A549 (cell line): ENCODE data around the gene IDI1. TPM values are rescaled to one million over a fixed set of nuclear protein-coding genes. Genes with fewer than 3 reads are reported as not detected.

ENCODE experiments used
- BHLHE40 ChIP-seq: IDR thresholded peaks from 2 replicates; pipeline ENCODE4 v1.6.1; 2012; ENCODE audit warnings: low read depth, low read length, inconsistent platforms
- CBX2 ChIP-seq: fragments of 200-600 bp; sonication (generic); IDR thresholded peaks from 2 replicates; pipeline ENCODE4 v1.6.1; 2016; ENCODE audit warnings: low read depth, mild to moderate bottlenecking, borderline replicate concordance
- CEBPB ChIP-seq, 2 experiments: fragments of >200 bp in 1 of 2; sonication (Bioruptor Twin) in 1 of 2; formaldehyde crosslinking in 1 of 2; IDR thresholded peaks; 2 replicates each; pipeline ENCODE4 v1.6.1; 2012 to 2016
- CHD2 ChIP-seq: fragments of 150-350 bp; IDR thresholded peaks from 2 replicates; pipeline ENCODE4 v1.6.1; 2014; ENCODE audit warnings: low read length; ENCODE audit not compliant: partially characterized antibody
- CHD4 ChIP-seq: fragments of 200-600 bp; sonication (generic); IDR thresholded peaks from 2 replicates; pipeline ENCODE4 v1.6.1; 2016; ENCODE audit warnings: antibody characterized with exemption, mild to moderate bottlenecking, borderline replicate concordance
- CTCF ChIP-seq: fragments of >200 bp; sonication (Bioruptor Twin); formaldehyde crosslinking; IDR thresholded peaks from 3 replicates; pipeline ENCODE4 v1.5.1; 2016
- E2F6 ChIP-seq: IDR thresholded peaks from 2 replicates; pipeline ENCODE4 v1.6.1; 2012; ENCODE audit warnings: low read depth, borderline replicate concordance
- EP300 ChIP-seq, 2 experiments: fragments of >200 bp; sonication (Bioruptor Twin); formaldehyde crosslinking; IDR thresholded peaks; 2 replicates in 1 of 2; 3 replicates in 1 of 2; pipeline ENCODE4 v1.6.1; 2016 to 2017
- ESRRA ChIP-seq: fragments of 150-350 bp; IDR thresholded peaks from 2 replicates; pipeline ENCODE4 v1.6.1; 2014; ENCODE audit warnings: mild to moderate bottlenecking, low read length, borderline replicate concordance
- FOSL2 ChIP-seq, 2 experiments: fragments of 450-650 bp in 1 of 2; fragments of >200 bp in 1 of 2; sonication (Bioruptor Twin) in 1 of 2; formaldehyde crosslinking; IDR thresholded peaks; 2 replicates each; pipeline versions ENCODE4 v1.5.0 to v1.6.1; 2016 to 2020; ENCODE audit warnings: mild to moderate bottlenecking in 1 of 2, moderate library complexity in 1 of 2
- FOXS1 ChIP-seq: fragments of 250-450 bp; sonication (Bioruptor Pico); IDR thresholded peaks from 2 replicates; pipeline ENCODE4 v1.5.0; 2020; ENCODE audit warnings: mild to moderate bottlenecking, moderate library complexity
- GATA3 ChIP-seq: IDR thresholded peaks from 2 replicates; pipeline ENCODE4 v1.6.1; 2012; ENCODE audit warnings: borderline replicate concordance
- HDAC2 ChIP-seq: fragments of 200-600 bp; sonication (generic); IDR thresholded peaks from 2 replicates; pipeline ENCODE4 v1.6.1; 2016
- HES2 ChIP-seq: fragments of >200 bp; sonication (Bioruptor Twin); formaldehyde crosslinking; IDR thresholded peaks from 2 replicates; pipeline ENCODE4 v1.6.1; 2016
- HMGXB4 ChIP-seq: fragments of 250-450 bp; sonication (Bioruptor Pico); IDR thresholded peaks from 2 replicates; pipeline ENCODE4 v1.5.0; 2021; ENCODE audit warnings: mild to moderate bottlenecking, moderate library complexity, borderline replicate concordance
- HOXA7 ChIP-seq: fragments of 250-450 bp; sonication (Bioruptor Pico); IDR thresholded peaks from 2 replicates; pipeline ENCODE4 v1.5.0; 2020; ENCODE audit warnings: mild to moderate bottlenecking, moderate library complexity
- HOXB13 ChIP-seq: fragments of 250-450 bp; sonication (Bioruptor Pico); IDR thresholded peaks from 2 replicates; pipeline ENCODE4 v1.5.0; 2020; ENCODE audit warnings: low read depth, mild to moderate bottlenecking, moderate library complexity
- JUNB ChIP-seq: fragments of >200 bp; sonication (Bioruptor Twin); formaldehyde crosslinking; IDR thresholded peaks from 2 replicates; pipeline ENCODE4 v1.6.1; 2016
- KDM1A ChIP-seq: fragments of 200-600 bp; sonication (generic); IDR thresholded peaks from 2 replicates; pipeline ENCODE4 v1.6.1; 2016; ENCODE audit warnings: low read depth, mild to moderate bottlenecking
- MAFK ChIP-seq: fragments of 450-650 bp; IDR thresholded peaks from 2 replicates; pipeline ENCODE4 v1.6.1; 2014; ENCODE audit not compliant: partially characterized antibody
- MAX ChIP-seq: IDR thresholded peaks from 2 replicates; pipeline ENCODE4 v1.6.1; 2012
- MAZ ChIP-seq: fragments of 150-350 bp; IDR thresholded peaks from 2 replicates; pipeline ENCODE4 v1.6.1; 2014; ENCODE audit warnings: antibody characterized with exemption, low read depth, low read length, borderline replicate concordance
- NR3C1 ChIP-seq: fragments of >200 bp; sonication (Bioruptor Twin); formaldehyde crosslinking; IDR thresholded peaks from 3 replicates; pipeline ENCODE4 v1.6.1; 2017
- PBX3 ChIP-seq: IDR thresholded peaks from 2 replicates; pipeline ENCODE4 v1.6.1; 2012
- PHF8 ChIP-seq: fragments of 200-600 bp; sonication (generic); IDR thresholded peaks from 2 replicates; pipeline ENCODE4 v1.6.1; 2016; ENCODE audit warnings: low read depth, mild to moderate bottlenecking, antibody characterized with exemption, moderate library complexity, borderline replicate concordance
- POLR2A ChIP-seq: IDR thresholded peaks from 2 replicates; pipeline ENCODE4 v1.6.1; 2012; ENCODE audit warnings: mild to moderate bottlenecking, low read length
- POLR2AphosphoS2 ChIP-seq: conservative IDR thresholded peaks from 2 replicates; pipeline ENCODE4 v1.6.1; 2012; ENCODE audit warnings: low read length, improper control_type of control experiment, inconsistent platforms
- RAD21 ChIP-seq, 2 experiments: fragments of >200 bp in 1 of 2; sonication (Bioruptor Twin) in 1 of 2; formaldehyde crosslinking in 1 of 2; IDR thresholded peaks in 1 of 2; conservative IDR thresholded peaks in 1 of 2; 2 replicates in 1 of 2; 3 replicates in 1 of 2; pipeline ENCODE4 v1.6.1; 2012 to 2018; ENCODE audit warnings: inconsistent platforms in 1 of 2
- RARB ChIP-seq: fragments of 250-450 bp; sonication (Bioruptor Pico); IDR thresholded peaks from 2 replicates; pipeline ENCODE4 v1.8.0; 2021; ENCODE audit warnings: mild to moderate bottlenecking, moderate library complexity
- RCOR1 ChIP-seq: fragments of 150-350 bp; IDR thresholded peaks from 2 replicates; pipeline ENCODE4 v1.6.1; 2014; ENCODE audit warnings: antibody characterized with exemption, low read length, low read depth
- SMC3 ChIP-seq: fragments of >200 bp; sonication (Bioruptor Twin); formaldehyde crosslinking; IDR thresholded peaks from 3 replicates; pipeline ENCODE4 v1.6.1; 2018; ENCODE audit warnings: inconsistent platforms
- SREBF2 ChIP-seq: fragments of 450-650 bp; IDR thresholded peaks from 2 replicates; pipeline ENCODE4 v1.6.1; 2014; ENCODE audit warnings: mild to moderate bottlenecking, moderate library complexity
- USF2 ChIP-seq: fragments of 450-650 bp; IDR thresholded peaks from 2 replicates; pipeline ENCODE4 v1.6.1; 2014; ENCODE audit warnings: antibody characterized with exemption
- ZNF302 ChIP-seq: fragments of 250-450 bp; sonication (Bioruptor Pico); IDR thresholded peaks from 2 replicates; pipeline ENCODE4 v1.9.0; 2021; ENCODE audit warnings: inconsistent platforms, mild to moderate bottlenecking, moderate library complexity
- polyA plus RNA-seq, 4 experiments: library from polyadenylated mRNA; depleted of rRNA in 3 of 4; stranded (reverse); fragments of >200 nt; fragmentation: RNase III in 1 of 4; extraction: RNeasy Plus Mini Kit Qiagen cat#74134 plus additional on column Dnase treatment in 1 of 4; gene quantifications; 2 replicates in 3 of 4; 3 replicates in 1 of 4; pipeline ENCODE4 v1.2.3, GENCODE V29; 2011 to 2017

IDI1 gene
- polyA plus RNA-seq, 2 of the 4 experiments (the other 2 are of a cell fraction), result 55.8 to 65.0 TPM

GRCh38 chr10:1056326-1057105 is 7.6 kb upstream of the IDI1 start, which contains the start of gene WDR37 (continued):
- TF ChIP-seq MAFK, result no peak
- no peak for TF ChIP-seq HMGXB4
- TF ChIP-seq GATA3, result no peak
- no peak for TF ChIP-seq USF2
- TF ChIP-seq CBX2, result no peak
- 0 out of 2 replicates have a peak, but pooled peaks have one; percentile 45 for TF ChIP-seq PBX3
- TF ChIP-seq MAX, result peak; percentile 62
- peak; percentile 57 for TF ChIP-seq POLR2A
- TF ChIP-seq ZNF302 (CRISPR knock-in tag), result no peak
- no peak for TF ChIP-seq SREBF2
- no peak for TF ChIP-seq RAD21 (conservative IDR thresholded peaks at IDR 0.05 in 1 of 2, IDR thresholded peaks at IDR 0.05 in 1 of 2)
- TF ChIP-seq HOXA7, result no peak
- TF ChIP-seq HES2, result no peak
- no peak for TF ChIP-seq EP300 (IDR thresholded peaks at IDR 0.05)
- TF ChIP-seq ESRRA, result no peak
- TF ChIP-seq FOSL2 (IDR thresholded peaks at IDR 0.05), result no peak
- TF ChIP-seq FOSL2 (CRISPR knock-in tag; IDR thresholded peaks at IDR 0.05), result peak; percentile 73
- no peak for TF ChIP-seq JUNB
- no peak for TF ChIP-seq CHD2
- TF ChIP-seq SMC3, result no peak
- TF ChIP-seq MAZ, result no peak
- no peak for TF ChIP-seq RARB
- no peak for TF ChIP-seq CEBPB (IDR thresholded peaks at IDR 0.05)
- TF ChIP-seq CTCF, result no peak
- TF ChIP-seq RCOR1, result no peak
- no peak for TF ChIP-seq NR3C1
- no peak for TF ChIP-seq KDM1A
- no peak for TF ChIP-seq CHD4
- TF ChIP-seq HOXB13 (CRISPR knock-in tag), result no peak
- TF ChIP-seq BHLHE40, result no peak
- no peak for TF ChIP-seq HDAC2
- no peak for TF ChIP-seq FOXS1 (CRISPR knock-in tag)
- no peak for TF ChIP-seq E2F6
- no peak for TF ChIP-seq POLR2AphosphoS2
- TF ChIP-seq PHF8, result peak; percentile 89
